Right renal cortex interstitium (tissue), 3 donors: ENCODE results near the gene LRP1B. TPM values are rescaled to one million over a fixed set of nuclear protein-coding genes. Genes with fewer than 3 reads are reported as not detected.

Experiments used
- DNase-seq, 3 donors: peaks; one replicate each; pipeline ENCODE4 v3.0.0-alpha.2; 2013; ENCODE audit warnings: low read depth in 3 of 3, low spot score in 2 of 3
- polyA plus RNA-seq, 3 donors: library from polyadenylated mRNA; unstranded; fragments of 120-200 nt; gene quantifications; one replicate each; pipeline ENCODE4 v1.2.1, GENCODE V29; 2013; ENCODE audit not compliant: insufficient read length in 3 of 3

The LRP1B gene
- polyA plus RNA-seq, 3 donors = 0.85 to 0.90 (median 0.88) TPM

DNA sequence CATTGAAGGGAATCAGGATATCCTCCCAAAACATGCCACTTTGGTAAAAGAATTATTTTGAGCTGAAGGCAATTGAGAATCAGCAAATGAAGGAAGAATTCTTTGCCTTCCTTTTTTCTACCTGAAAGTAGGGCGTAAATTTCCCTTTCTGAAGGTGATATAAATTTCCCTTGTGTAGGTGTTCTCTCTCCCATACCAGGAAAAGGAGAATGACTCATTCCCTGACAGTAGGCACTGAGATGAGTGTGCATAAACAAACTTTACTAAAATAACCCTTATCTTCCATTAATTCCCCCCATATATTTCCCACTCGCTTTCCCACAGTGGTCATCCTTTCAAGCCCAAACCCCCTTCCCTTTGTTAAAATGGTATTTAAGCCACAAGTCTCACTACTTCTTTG, 1339.0 kb downstream of the LRP1B start:
- DNase-seq = no peak

DNA sequence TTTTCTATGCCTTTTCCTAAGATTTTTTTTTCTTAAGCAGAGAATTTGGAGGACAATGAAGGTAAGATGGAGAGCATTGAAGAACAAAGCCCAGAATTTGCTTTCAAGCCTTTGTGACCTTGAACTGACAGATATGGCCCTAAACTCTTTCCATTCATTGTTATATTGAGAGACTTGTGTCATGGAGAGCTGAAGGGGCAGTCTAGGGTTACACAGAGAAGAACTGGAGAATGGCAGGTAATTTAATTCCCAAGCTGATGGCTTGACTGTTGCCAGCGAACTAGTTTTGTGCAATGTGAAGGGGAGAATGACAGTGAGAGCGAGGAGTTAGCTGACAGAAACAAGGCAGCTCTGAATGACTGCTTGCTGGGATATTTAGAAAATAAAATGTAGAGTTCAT, 1344.2 kb downstream of the LRP1B start:
- no peak for DNase-seq

DNA sequence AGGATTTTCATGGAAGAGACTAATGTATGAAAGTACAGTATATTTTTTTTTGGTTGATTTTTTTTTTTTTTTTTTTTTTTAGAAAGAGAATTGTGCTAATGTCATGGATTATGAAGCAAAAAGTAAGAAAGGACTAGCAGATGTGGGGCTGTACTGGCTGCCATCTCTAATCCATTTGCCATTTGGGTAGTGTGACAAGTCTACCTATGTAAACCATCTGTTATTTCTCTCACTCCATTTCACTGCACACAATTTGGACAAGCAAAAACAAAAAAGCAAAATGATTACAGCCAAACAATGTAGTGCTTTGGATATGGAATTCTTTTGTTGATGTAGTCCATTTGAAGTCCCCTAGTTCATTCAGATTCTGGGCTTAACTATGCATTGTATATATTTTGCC, 1355.4 kb downstream of the LRP1B start:
- DNase-seq = no peak

DNA sequence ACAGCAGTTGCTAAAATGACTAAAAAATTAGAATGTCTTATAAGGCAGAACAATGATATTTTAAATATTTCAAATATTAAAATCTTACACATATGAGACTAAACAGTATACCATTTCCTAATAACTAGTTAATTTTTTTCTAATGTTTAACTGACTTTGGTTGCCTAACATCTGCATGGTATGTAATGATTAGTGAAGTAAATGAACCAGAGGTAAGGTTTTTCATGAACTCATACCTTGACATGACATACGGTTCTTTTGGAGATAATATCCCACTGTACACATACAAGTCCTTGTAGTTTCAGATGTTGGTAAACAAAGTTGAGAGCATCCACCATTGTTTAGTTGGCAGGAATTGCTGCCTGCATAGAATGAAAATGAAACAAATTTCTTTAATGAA, 1360.2 kb downstream of the LRP1B start:
- no peak for DNase-seq

DNA sequence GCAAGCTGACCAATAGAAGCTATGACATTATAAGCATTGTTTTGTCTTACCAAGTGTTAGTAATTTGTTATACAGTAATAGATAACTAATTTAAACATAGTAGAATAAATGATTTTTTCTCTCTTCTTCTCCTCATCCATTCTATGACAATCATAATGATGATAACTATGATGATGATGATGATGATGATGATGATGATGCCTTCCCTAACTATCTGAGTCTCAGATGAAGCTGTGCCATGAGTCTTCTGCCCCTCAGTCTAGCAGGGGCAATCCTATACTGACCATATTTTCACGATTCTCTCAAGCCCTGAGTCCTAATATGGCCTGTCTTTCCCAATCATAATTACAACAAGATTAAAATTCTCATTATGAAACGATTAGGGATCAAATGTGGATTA, 1369.0 kb downstream of the LRP1B start:
- no peak for DNase-seq

DNA sequence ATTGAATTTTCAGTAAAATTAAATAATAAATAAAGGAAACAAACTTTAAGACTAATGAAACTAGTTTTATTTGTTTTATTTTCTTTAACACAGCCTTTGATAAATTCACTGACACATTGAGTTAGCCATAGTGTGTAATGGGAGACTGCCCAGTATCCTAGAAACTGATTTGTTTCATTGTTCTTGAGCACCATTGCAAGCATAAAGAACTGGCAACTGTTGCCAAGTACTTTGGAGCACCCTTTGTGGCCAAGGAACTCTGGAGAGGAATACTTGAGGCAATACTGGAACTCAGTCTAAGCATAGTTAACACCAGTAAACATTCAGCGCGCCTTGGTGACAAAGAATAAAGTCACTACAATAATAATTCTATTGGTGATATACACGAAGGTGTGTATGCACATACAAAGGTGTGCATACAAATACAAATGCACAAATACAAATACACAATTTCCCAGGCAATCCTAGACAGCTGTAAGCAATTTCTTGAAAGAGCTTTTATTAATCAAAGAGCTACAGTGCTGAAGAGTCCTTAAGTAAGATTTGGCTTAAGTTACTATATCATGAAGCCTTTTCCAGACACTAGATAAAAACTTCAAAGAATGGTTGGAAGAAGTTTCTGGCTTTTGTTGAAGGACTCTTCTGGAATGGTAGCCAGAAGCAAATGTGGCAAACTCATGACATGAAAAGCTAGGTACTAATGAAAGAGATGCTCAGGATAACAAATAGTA, 1371.2 kb downstream of the LRP1B start:
- no peak for DNase-seq

DNA sequence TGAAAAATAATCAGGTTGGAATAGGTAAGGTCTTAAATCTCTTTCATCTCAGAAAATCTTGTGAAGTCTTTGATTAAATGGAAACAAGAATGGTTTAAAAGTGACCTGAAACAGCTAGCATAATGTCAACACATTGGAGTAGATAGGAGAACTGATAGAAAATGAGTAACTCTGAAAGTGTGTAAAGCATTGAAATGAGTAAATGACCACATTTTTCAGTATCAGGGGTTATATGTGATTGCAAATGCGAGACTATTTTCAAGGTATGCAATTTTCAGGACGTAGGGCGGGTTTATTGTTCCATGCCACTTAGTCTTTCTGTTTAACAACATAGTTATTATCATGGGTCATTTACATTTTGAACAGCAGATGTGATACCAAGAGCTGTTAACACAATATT, 1383.2 kb downstream of the LRP1B start:
- DNase-seq = no peak

DNA sequence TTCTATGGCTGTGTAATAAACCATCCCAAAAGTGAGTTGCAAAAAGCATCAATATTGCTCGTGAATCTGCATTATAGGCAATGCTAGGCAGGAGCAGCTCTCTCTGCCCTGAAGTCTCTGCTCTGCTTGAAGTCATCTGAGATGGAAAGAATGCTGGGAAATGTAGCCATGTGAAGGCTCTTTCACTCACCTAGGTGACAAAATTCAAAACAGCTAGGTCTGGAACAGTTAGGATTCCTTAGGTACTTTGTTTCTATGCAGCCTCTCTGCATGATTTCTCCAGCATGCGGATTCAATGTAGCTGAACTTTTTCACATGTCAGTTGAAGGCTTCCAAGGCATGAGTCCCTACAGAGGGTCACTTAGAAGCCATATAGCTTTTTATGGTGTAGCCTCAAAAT, 1383.7 kb downstream of the LRP1B start:
- no peak for DNase-seq

DNA sequence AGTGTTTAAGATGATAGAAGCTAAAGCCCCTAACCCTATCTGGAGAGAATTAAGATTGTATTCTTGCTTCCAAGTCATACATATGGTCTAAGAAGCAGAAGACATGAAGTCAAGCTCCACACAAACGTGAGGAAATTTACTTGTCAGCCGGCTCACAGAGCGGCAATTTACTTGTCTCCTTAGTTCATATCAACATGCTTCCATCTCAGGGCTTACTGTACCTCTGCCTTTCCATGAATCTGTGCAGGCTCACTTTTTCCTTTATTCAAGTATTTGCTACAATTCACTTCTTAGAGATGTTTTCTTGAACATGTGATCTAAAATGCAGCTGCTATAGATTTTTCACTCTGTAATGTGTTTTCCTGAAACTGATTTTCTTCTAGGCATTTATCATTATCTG, 1386.4 kb downstream of the LRP1B start:
- DNase-seq = no peak

DNA sequence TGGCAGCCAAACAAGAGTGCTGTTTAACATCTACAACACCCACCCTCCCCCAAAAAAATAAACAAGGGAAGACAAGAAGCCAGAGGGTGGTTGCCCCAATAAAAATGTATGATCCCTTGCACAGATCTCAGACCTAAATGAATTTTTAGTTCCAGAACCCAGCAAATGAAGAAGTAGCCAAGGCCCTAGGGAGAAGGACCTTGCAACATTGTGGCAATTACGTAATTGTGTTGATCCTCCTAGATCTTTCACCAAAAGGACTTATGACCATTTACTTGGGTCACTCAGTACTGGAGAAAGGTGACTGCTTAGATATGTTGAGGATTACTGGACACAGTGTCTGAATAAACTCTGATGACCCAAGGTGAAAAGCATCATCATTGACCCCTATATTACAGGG, 1393.8 kb downstream of the LRP1B start:
- DNase-seq = no peak

DNA sequence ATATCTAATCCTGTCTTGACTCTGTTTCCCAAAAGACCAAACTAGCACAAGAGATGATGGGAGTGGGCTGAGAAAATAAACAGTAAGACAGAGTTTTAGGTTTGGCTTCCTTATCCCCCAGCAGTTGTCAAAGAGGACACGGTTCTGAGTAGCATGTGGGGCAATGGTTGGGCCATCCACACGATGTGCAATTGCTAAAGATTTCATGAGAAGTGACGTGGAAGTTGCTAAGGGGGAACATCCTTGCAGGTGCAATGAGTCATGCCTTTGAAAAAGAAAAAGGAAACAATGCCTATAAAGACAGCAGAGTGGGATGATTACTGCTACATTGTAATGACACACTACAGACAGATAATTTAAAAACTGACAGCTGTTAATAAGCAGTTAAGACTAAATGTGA, 1395.8 kb downstream of the LRP1B start:
- no peak for DNase-seq

DNA sequence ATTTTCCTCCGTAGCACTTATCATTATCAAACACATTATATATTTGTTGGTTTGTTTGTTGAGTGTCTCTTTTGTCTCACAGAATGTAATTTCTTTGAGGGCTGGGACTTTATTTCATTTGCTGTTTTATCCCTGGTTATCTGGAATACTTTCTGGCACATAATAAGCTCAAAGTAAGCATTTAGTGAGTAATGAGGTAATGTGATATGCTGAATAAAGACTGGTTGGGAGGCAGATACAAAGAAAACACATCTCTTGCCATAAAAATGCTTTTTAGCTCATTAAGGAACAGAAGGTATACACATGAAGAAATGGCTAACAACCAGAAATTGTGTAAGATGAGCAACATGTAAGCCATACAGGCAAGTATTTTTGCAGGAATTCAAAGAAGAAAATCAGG, 1411.8 kb downstream of the LRP1B start:
- DNase-seq = no peak

DNA sequence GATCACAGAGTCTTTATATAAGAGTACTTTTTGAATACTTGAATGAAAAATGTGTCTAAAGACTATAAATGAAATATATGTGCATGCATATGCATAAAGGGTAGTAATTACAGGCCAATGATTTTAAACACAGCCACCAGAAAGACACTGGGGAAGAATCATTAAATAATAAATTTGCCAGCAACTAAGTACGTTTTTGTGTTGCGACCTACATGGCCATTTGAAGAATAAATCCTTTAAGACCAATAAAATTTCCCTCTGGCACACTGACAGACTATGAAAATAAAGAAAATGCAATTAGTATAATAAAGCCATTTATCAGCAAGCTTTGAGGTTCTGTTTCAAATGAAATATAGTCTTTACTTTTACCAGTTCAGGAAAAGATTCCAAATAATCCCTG, 1413.3 kb downstream of the LRP1B start:
- DNase-seq = no peak

DNA sequence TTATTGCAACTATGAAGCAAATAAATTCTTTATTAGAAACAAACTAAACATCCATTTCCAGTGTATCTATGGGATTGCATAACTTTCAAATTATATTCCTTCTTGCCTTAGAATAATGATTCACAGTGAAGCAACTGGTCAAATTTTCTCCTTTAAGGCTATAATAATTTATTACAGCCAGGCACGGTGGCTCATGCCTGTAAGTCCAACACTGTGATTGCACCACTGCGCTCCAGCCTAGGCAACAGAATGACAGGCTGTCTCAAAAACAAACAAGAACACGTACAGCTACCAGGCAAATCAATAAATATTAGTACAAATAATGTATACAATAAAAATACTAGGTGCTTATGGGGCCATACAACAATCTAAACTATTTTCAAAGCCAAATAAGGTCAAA, 1416.2 kb downstream of the LRP1B start:
- no peak for DNase-seq

DNA sequence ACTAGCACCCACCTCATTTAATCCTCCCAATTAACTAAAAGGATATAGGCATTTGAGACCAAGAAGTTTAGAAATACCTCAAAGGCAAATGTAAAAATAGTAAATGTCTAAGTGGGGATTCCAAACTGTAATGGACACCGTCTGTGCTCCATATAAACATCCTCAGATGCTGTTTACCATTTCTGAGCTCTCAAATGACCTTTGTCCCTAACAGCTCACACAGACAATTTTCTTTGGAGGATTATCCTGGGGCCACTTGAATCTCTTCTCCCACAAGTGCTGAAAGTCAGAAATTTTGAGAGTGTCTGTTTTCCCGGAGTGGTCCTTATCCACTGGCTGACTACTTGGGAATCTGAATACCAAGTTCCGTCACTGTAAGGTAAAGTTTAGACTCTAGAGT, 1418.9 kb downstream of the LRP1B start:
- no peak for DNase-seq

DNA sequence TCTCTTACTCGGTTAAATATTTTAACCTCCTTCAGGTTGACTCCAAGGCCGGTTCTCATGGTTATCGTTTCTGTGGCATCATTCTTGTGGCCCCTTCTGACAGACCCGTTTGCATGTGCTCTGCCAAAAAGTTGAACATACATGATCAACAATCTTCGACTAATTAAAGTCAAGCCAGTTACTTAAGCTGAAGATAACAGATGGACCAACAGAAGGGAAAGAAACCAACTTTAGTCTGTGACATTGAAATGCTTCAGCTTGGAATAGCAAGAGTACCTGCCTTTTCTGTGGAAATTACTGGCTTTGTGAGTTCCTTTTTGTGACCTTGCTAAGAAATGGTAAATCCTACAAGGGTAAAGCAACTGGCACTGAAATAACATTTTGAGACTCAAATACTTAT, 1429.1 kb downstream of the LRP1B start:
- DNase-seq = no peak

DNA sequence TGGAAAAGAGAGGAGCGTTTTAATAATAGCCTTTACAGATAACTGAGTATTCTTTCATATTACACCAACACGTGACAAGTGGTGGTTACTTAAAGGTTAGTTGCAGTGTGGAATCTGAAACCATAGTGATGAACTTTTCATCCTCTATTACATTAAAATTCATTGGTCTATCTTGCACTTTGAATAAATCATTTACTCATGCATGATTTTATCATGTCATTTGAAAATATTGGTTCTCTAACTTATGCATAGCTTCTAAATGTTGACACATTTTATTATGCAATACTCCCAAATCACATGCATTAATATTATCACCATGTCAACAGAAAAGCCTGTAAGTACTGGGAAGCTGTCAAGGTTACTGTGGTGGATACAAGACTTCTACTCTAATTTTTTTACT, 1432.2 kb downstream of the LRP1B start:
- no peak for DNase-seq

DNA sequence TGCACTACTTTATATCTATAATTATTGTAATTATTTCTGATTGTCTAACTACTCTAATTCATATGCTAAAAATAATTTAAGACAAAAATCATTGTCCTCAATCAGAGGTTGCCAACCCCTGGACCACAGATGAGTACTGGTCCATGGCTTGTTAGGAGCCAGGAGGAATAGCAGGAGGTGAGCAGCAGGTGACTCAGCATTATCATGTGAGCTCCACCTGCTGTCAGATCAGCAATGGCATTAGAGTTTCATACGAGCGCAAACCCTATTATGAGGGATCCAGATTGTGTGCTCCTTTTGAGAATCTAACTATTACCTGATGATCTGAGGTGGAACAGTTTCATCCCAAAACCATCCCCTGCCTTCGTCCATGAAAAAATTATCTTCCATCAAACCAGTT, 1434.4 kb downstream of the LRP1B start:
- no peak for DNase-seq

DNA sequence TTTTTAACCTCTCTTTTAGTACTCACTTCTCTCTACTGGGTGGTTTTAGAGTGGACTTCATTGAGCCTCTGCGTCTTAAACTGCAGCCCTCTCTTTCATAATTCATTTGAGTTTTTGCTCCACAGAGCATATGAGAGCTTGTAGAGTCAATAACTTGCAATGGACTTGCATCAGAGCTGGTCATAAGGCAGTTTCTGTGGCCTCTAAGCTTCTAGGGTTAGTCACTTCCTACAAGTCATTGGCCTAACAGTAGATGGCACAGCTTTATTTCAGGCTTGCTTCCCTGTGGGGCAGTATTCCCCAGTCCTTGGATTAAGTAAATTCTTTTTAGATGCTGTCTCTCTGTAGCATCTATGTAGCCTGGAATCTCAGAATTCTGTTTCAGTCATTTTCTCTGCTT, 1435.7 kb downstream of the LRP1B start:
- DNase-seq = no peak

DNA sequence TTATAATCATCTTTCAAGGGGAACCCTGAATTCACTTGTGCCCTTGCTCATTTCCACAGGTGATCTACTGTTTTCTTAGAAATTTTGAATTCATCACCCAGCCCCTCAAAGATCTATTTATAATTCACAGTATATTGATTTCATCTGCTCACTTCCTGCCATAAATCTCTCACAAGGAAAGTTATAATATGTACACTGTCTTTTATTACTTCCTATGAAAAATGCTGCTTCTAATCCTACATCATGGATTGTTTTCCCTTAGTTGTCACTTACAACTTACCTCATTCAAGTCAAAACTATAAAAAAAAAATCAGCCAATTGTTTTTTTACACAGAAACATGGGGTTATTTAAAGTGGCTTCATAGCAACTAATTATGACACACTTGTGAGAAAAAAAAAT, 1443.0 kb downstream of the LRP1B start:
- no peak for DNase-seq

DNA sequence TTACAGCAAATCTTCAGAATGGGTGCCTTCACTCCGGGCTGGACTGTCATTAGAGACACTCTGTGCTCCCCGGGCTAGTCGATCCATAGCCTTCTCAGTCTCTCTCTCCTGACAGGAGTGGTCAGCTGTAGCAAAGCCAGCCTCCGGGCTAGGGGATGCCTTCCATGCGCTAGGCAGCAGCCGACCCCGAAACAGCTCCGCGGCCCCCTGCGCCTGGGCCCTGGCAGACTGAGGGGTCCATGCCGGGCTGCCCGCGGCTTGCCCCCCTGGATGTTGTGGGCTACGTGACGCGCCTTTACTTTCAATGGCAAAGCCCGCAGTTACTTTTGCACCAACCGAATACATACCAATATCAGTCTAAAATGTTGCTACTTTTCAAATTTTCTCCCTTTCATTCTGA, 1447.2 kb downstream of the LRP1B start:
- no peak for DNase-seq

DNA sequence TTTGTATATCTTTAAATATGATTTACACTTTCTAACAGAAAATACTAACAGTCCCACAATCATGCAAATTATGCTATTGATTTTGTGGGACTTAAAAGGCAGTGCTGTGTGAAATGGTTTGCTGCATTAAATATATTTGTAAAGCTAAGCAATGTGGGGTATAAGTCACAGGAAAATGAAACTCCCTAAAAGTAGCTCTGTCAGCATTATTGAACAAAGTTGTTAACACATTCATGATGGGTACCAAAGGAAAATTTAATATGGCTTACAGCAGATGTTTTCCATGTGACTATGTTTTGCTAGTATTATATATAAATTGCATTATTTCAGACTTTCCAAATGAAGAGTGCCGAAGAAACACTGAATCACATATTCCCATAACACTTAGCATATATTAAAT, 1450.0 kb downstream of the LRP1B start:
- no peak for DNase-seq

DNA sequence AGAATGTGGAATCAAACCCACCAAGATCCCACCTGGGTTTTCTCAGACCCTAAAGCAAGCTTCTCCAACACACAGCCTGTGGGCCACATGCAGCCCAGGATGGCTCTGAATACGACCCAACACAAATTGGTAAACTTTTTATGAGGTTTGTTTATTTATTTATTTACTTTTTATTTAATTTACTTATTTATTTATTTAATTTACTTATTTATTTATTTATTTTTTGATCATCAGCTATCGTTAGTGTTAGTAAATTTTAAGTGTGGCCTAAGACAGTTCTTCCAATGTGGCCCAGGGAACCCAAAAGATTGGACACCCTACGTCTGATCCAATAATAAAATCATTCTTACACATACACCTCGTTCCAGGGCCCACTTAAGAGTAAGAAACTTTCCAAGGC, 1451.1 kb downstream of the LRP1B start:
- no peak for DNase-seq
